HG02588 (cell line): ENCODE results near the gene NELFE.
"Not testable (repeated sequence)": the region's sequence is repeated elsewhere in the genome, so short reads cannot be mapped to it uniquely, and the experiment has no call there.

ENCODE experiments used
- ATAC-seq: cut with Tn5 transposase; IDR thresholded peaks from one replicate; pipeline ENCODE4 v1.9.1; 2021; ENCODE audit warnings: mild to moderate bottlenecking, moderate library complexity; ENCODE audit not compliant: unreplicated experiment

NELFE gene, protein sequence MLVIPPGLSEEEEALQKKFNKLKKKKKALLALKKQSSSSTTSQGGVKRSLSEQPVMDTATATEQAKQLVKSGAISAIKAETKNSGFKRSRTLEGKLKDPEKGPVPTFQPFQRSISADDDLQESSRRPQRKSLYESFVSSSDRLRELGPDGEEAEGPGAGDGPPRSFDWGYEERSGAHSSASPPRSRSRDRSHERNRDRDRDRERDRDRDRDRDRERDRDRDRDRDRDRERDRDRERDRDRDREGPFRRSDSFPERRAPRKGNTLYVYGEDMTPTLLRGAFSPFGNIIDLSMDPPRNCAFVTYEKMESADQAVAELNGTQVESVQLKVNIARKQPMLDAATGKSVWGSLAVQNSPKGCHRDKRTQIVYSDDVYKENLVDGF

DNA sequence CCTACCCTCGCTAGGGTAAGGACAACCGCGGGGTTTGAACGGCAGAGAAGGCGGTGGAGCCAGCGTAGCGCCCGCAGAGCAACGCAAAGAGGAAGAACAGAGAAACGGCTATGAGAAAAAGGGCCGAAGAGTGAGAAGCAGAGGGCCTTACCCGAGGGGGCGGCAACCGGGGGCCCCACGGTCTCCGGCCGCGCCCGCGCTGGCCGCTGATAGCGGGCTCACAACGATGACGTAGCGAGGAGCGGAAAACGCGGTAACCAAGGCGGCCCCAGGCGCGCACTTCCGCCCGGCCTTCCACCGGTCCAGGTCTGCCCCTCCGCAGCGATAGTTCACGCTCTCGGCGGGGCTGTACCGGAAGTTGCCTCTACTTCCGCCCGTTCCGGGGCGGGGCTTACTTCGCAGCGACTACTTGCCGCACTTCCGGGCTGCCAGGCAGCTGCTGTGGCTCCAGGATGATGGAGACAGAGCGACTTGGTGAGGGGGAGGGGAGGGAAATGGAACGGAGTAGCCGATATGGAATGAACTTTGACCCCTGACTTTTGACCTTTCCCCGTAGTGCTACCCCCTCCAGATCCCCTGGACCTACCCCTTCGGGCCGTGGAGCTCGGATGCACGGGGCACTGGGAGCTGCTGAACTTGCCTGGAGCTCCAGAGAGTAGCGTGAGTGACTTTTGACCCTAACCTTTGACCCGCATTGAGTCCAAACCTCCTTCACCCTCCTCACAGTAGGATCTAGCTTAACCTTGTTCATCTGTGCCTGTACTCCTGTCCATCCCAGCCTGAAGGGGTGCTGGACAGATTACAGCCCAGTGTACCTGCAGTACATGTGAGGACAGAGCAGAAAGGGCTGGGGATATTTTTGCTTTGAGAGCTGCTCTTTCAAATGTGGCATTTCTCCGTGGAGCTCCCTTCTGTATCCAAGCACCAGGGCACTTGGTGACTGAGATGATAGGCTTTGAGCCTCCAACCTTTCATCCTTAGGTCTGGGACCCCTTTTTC lies at the start of gene NELFE, which contains the start of gene SKIC2:
TSS of gene NELFE (minus strand) at position 231 of the 999 bp plus-strand sequence. CDS start 525 bp downstream, outside the sequence.
TSS of gene SKIC2 (plus strand) at position 435 of the 999 bp plus-strand sequence. CDS start at position 453, 18 bp downstream.
- peak; percentile 93 for ATAC-seq

DNA sequence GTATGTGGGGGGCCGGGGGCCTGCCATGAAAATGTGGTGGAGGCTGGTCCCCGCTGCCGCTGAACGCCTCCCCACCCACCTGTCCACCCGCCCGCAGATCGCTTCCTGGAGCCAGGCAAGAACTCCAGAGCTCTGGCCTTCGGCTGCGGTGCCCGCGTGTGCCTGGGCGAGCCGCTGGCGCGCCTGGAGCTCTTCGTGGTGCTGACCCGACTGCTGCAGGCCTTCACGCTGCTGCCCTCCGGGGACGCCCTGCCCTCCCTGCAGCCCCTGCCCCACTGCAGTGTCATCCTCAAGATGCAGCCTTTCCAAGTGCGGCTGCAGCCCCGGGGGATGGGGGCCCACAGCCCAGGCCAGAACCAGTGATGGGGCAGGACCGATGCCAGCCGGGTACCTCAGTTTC lies 49.3 kb upstream of the NELFE start:
- ATAC-seq = not testable (repeated sequence)

DNA sequence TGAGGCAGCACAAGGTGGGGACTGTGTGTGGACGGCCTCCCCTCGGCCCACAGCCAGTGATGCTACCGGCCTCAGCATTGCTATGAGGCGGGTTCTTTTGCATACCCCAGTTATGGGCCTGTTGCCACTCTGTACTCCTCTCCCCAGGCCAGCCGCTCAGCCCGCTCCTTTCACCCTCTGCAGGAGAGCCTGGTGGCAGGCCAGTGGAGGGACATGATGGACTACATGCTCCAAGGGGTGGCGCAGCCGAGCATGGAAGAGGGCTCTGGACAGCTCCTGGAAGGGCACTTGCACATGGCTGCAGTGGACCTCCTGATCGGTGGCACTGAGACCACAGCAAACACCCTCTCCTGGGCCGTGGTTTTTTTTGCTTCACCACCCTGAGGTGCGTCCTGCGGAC lies 48.3 kb upstream of the NELFE start:
- not testable (repeated sequence) for ATAC-seq

DNA sequence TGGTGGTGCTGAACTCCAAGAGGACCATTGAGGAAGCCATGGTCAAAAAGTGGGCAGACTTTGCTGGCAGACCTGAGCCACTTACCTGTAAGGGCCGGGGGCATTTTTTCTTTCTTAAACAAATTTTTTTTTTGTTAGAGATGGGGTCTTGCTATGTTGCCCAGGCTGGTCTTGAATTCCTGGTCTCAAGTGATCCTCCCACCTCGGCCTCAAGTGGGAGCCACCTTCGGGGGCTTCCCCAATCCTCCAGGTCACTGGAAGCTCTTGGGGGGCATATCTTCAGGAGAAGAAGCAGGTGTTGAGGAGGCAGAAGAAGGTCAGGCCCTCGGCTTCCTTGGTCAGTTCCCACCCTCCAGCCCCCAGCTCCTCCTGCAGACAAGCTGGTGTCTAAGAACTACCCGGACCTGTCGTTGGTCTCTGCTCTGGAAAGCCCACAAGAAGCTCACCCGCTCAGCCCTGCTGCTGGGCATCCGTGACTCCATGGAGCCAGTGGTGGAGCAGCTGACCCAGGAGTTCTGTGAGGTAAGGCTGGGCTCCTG lies 47.3 kb upstream of the NELFE start:
- ATAC-seq = not testable (repeated sequence)

DNA sequence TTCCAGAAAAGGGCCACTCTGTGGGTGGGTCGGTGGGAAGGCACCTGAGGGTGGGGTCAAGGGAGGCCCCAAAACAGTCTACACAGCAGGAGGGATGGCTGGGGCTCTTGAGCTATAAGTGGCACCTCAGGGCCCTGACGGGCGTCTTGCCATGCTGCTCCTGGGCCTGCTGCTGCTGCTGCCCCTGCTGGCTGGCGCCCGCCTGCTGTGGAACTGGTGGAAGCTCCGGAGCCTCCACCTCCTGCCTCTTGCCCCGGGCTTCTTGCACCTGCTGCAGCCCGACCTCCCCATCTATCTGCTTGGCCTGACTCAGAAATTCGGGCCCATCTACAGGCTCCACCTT lies 46.7 kb upstream of the NELFE start:
- not testable (repeated sequence) for ATAC-seq

DNA sequence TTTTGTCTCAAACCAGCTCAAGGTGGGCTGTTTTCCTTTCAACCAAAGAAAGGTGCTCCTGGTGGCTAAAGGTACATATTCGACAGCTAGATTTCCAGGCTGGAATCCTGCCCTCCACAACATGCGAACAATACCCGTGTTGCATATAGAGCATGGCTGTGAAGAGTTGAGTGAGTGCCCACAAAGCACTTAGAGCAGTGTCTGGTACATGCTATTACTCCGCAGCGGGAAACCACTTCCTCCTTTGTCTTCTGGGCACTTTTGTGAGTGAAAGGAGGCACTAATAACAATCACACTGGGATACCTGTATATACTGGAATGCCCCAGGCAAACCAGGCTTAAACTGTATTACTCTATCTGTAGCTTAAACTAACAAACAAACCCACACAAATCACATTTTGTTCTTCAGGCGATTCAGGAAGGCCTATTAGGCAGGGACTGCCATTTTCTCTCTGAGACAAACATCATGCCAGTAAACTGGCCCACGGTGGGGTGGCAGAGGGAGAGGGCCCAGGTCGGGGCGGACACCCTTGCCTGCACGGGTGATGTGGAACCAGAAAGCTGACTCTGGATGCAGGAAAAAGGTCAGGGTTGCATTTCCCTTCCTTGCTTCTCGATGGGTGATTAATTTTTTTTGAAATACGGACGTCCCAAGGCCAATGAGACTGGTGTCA lies 46.2 kb upstream of the NELFE start:
- ATAC-seq = not testable (repeated sequence)

DNA sequence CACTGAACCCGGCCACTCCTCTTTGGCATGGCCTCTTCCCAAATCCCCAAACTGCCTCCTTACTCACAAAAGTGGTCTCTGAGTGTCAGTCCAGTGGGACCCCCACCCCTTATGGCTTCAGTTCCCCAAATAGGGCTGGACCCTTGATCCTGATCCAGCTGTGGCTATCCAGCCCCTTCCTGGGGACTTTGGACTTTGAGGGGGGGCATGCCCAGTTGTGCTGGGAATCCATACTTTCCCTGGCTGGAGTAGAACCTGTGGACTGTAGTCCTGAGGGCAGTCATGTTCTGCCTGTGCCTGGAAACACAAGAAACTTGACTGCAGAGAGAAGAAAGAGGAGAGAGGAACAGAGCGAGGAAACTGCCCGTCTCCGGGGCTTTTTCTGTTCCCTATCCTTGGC lies 45.6 kb upstream of the NELFE start:
- ATAC-seq = not testable (repeated sequence)

DNA sequence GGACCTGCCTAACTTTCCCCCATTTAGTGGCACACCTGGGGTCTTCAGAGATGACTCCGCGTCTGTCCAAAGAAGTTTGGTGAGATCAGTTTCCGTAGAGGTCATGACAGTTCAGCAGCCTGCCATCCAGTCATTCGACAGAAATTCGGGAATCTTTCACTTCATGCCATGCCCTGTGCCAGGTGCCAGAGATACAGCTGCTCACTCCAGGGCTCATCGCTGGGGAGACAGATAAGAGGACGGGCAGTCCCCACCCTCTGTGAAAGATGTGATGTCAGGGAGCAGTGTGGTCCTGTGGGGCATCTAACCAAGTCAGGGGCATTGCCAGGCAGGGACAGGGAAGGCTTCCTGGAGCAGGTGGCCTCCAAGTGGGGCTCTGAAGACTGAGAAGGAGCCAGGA lies 44.5 kb upstream of the NELFE start:
- not testable (repeated sequence) for ATAC-seq

DNA sequence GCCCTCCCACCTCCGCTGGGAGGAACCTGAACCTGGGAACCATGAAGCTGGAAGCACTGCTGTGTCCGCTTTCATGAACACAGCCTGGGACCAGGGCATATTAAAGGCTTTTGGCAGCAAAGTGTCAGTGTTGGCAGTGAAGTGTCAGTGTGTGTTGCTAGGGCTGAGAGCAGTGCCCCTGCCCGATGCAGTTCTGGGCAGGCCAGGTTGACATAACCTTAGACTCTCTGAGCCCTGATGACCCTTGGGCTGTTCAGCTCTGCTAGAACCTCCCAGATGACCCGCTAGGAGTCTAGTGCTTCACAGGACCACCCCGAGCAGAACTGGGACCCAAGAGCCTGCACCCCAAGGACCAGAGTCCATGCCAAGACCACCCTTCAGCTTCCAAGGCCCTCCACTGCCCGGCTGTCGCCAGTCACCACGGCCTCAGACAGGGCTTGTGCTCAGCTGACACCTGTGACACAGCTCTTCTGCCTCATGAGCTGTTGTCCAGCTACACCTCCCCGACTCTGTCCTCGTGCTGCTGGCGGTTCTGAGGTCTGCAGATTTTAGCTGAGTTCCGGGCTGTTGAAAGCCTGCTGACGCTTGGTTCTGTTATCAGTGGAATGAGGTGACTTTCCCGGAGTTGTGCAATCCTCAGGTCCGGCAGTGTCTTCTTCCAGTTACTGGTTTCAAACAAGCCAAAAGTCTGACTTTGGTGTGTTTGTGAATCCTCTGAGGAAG lies 43.9 kb upstream of the NELFE start:
- ATAC-seq = not testable (repeated sequence)

DNA sequence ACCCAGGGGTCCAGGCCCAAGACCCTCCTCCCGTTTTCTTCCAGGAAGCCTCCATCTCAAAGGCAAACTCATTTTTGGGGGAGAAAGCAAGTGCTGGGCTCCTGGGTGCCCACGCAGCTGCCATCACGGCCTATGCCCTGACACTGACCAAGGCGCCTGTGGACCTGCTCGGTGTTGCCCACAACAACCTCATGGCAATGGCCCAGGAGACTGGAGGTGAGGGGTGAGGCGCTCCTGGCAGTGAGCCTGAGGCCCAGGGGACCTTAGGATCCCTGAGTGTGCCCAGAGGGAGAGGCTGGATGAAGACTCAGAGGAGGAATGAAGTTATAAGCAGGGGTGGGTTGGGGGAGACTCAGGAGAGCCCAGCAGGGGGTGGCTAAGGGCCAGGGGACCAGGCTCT lies 37.6 kb upstream of the NELFE start:
- ATAC-seq = not testable (repeated sequence)

DNA sequence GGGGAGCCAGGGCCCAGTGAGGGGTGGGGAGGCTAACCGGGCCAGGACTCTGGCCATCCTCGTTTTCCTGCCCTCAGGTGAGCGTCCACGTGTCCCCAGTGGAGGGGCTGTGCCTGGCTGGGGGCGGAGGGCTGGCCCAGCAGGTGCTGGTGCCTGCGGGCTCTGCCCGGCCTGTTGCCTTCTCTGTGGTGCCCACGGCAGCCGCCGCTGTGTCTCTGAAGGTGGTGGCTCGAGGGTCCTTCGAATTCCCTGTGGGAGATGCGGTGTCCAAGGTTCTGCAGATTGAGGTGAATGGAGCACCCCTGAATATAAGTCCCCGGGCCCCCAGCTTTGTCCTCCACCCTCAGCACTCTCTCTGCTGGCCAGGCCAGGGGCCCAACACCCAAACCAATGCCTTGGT lies 35.6 kb upstream of the NELFE start:
- ATAC-seq = not testable (repeated sequence)

DNA sequence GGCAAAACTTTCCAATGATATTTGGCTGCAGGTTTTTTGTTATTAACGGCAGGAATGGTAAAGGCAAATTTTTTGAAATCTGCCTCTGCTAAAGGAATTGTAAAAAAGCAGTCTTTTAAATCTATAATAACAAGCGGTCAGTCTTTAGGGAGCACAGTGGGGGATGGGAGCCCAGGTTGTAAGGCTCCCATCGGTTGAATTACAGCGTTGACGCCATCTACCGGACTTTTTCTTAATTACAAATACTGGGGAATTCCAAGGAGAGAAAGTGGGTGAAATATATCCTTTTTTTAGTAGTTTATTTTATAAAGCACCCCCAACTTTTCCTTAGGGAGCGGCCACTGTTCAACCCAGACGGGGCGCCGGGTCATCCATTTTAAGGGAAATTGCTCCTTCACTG lies 30.6 kb upstream of the NELFE start:
- ATAC-seq = not testable (repeated sequence)

DNA sequence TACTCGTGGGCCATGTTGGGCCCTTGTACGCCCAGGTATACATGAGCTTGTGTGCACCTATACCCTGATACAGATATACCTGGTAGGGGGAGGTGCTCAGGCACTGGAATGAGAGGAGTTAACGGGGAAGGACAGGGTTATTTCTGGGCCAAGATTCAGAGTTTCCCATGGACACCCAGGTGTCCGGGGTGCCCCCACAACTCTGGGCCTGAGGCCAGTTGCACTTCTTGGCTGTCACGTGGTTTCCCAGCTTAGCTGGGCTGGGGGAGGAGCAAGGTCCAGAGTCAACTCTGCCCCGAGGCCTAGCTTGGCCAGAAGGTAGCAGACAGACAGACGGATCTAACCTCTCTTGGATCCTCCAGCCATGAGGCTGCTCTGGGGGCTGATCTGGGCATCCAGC lies 23.0 kb upstream of the NELFE start, which contains the start of gene C4A:
TSS of gene C4A (plus strand) at position 314 of the 400 bp plus-strand sequence. CDS start at position 365, 51 bp downstream.
- not testable (repeated sequence) for ATAC-seq

DNA sequence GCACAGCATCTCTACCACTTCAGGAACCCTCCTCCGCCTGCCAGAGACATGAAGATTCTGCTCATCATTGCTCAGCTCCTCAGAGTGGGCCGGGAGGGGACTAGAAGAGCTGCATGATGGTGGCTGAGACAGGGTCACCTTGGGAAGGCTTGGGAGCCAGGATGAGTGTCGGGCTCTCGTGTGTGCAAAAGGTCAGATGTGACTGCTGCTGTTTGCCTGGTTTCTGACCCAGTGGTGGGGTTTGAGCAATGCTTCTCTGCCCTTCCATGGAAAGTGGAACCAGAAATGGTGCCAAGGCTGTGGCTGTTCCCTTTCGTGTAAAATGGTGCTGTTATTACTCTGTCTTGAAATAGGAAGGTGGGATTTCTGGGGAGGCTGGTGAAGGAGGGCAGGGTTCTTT lies 22.2 kb upstream of the NELFE start:
- ATAC-seq = not testable (repeated sequence)

DNA sequence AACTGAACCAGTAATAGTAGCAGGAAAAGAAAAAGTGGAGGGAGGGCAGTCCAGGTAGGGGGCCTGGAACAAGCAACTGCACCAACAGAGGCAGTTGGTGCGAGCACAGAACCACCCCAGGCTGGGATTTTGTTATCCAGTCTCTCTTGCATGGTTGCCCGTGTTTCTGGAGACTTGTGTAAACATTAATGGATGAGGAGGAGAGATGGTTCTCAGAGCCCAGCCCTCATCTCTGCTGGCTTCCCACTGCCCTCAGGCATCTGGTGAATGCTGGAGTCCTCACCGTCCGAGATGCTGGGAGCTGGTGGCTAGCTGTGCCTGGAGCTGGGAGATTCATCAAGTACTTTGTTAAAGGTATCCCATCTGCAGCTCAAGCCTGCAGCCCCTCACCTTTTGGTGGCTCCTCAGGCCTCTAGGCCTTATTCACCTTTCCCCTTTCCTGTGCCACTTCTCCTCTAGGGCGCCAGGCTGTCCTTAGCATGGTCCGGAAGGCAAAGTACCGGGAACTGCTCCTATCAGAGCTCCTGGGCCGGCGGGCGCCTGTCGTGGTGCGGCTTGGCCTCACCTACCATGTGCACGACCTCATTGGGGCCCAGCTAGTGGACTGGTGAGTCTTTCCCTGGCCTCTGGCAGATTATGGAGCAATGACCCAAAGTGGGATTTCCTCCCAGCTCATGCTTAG lies 21.6 kb upstream of the NELFE start:
- not testable (repeated sequence) for ATAC-seq

DNA sequence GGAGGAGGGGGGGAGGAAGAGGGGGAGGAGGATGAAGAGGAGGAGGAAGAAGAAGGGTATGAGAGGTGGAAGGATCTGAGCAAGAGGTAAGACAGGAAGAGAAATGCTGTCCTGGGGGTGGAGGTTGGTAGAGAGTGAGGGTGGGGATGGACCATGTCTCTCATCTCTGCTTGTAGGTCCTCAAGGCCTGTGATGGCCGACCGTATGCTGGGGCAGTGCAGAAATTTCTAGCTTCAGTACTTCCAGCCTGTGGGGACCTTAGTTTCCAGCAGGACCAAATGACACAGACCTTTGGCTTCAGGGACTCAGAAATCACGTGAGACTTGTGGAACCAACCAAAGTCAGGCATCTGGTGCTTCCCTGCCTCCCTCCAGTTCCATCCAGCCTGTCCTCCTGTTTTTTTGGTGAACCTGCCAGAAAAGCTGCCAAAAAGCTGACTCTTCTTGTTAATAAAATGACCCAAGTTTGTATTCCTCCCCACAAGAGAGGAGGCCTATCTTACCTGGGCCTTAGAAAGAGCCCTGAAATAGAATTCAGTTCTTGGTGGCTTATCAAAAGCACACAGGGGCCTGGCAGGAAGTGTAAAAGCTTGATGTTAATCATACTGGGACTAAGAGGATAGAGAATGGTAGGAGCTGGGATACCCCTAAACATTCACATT lies 20.6 kb upstream of the NELFE start:
- no peak for ATAC-seq

DNA sequence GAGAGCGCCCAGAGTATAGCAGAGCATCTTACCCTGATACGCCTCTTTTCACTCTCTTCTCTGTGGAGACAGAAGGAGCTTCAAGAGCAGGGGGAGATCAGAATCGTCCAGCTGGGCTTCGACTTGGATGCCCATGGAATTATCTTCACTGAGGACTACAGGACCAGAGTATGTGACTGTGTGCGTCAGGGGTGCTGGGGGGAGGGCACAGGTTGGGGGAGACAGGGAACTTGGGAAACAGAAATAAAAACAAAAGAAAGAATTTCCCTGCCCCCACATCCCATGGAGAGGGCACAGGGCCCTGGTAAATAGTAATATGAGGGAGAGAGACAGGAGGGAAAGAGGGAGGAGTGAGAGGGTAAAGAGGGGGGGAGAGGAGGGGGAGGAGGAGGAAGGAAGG lies 20.1 kb upstream of the NELFE start:
- no peak for ATAC-seq

DNA sequence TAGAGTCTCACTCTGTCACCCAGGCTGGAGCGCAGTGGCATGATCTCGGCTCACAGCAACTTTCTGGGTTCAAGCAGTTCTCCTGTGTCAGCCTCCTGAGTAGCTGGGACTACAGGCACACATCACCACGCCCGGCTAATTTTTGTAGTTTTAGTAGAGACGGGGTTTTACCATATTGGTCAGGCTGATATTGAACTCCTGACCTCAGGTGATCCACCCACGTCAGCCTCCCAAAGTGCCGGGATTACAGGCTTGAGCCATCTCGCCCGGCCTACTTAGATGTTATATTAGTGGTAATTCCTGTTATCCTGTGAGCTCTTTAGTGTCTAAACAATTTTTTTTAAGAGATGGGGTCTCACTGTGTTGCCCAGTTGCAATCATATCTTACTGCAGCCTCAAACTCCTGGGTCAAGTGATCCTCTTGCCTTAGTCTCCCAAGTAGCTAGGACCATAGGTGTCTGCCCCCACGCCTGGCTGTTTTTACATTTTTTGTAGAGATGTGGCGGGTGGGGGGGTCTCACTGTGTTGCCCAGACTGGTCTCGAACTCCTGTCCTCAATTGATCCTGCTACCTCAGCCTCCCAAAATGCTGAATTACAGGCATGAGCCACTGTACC lies 19.2 kb upstream of the NELFE start:
- no peak for ATAC-seq
